ENCODE results near the gene NCR2. TPM values are rescaled to one million over a fixed set of nuclear protein-coding genes. Genes with fewer than 3 reads are reported as not detected.
A peak's percentile ranks its signal among the peaks of the same experiment; 100 is the strongest.

Gene NCR2
- total RNA-seq, 1 donor from 2014 or later: not detected

DNA sequence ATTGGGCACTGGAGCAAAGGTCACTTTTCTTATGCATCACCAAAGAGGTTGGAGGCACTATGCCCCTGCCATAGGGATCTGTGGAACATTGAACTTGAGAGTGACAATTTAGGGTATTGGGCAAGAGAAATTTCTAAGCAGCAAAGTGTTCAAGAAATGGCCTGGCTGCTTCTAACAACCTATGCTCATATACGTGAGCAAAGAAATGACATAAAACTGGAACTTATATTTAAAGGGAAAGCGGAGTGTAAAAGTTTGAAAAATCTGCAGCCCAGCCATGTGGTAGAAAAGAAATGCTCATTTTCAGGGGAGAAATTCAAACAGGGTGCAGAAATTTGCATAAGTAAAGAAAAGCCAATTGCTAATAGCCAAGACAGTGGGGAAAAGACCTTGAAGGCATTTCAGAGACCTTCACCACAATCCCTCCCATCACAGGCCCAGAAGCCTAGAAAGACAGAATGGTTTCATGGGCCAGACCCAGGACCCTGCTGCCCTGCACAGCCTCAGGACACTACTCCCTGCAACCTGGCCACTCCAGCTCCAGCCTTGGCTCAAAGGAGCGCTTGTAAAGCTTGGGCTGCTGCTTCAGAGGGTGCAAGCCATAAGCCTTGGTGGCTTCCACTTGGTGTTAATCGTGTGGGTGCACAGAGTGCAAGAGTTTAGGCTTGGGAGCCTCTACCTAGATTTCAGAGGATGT lies 24.4 kb downstream of the NCR2 start:
- DNase-seq (ENCODE audit: low read depth in 2 of 2): no peak

DNA sequence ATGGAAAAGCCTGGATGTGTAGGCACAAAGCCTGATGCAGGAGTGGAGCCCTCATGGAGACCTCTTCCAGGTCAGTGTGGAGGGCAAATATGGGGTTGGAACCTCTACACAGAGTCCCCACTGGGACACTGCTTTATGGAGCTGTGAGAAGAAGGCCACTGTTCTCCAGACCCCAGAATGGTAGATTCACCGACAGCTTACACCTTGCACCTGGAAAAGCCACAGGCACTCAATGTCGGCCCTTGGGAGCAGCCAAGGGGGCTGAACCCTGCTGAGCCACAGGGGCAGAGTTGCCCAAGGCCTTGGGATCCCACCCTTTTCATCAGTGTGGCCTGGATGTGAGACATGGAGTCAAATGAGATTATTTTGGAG lies 24.9 kb downstream of the NCR2 start:
- DNase-seq (ENCODE audit: low read depth in 2 of 2): no peak

DNA sequence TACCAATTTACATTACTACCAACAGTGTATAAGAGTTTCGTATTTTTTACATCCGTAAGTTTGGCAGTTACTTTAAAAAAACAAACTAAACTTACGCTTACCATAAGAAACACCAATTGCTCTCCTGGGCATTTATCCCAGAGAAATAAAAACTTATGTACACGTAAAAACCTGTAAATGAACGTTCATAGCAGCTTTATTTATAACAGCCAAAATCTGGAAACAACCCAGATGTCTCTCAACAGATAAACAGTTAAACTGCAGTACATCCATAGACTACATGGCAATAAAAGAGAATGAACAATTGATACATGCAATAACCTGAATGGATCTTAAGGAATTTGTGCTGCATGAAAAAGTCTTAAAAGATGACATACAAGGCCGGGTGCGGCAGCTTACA lies 30.7 kb downstream of the NCR2 start:
- no peak for DNase-seq (ENCODE audit: low read depth in 2 of 2)

- DNase-seq (ENCODE audit: low read depth in 2 of 2): no peak
These were observed 31.7 kb downstream of the NCR2 start for GRCh38 chr6:41367061-41367460.

DNA sequence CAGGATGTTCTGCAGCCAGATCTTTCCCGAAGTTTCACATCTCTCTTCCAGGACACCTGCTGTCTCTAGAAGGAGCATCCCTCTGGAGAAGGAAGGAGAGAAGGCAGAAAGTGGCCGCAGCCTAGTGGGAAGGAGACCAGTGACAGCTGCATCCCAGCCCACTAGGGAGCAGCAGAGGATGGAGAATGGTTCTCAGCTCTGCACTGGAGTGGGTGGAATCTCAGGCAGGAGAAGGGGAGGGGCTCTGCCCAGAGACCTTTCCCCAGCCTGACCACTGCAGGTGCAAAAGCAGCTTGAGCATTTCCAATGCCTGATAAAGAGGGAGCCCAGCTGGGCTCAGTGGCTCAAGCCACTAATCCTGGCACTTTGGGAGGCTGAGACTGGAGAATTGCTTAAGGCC lies 32.3 kb downstream of the NCR2 start:
- DNase-seq (ENCODE audit: low read depth in 2 of 2): peak; percentile 30 to 60

- no peak for DNase-seq (ENCODE audit: low read depth in 2 of 2)
These were observed 35.2 kb downstream of the NCR2 start for GRCh38 chr6:41370488-41371111.

DNA sequence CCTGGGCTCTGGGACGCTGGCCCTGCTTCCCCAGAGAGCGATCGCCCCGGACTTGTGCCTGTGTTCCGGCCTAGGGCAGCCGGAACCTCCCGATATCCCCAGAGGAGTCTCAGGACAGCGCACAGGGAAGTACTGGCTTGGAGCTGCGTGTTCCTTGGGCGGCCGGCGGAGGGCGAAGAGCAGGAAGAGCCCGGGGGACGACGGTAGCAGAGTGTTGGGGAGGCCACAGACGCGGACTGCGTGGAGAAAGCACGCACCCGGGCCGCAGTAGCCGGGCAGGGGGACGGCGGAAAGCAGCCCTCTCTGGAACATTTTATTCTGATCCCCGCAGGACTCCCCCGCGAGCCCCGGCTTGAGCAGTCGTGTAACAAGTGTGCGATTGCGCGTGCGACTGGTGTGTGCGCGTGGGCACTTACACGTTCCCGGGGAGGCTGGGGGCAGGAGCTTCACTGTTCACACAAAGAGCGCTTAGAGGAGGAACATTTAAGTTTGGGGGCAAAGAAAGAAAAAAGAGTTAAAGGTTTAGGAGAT lies 36.1 kb downstream of the NCR2 start:
- peak in 1 of 2 donors; percentile 38 for DNase-seq (ENCODE audit: low read depth in 2 of 2)

DNA sequence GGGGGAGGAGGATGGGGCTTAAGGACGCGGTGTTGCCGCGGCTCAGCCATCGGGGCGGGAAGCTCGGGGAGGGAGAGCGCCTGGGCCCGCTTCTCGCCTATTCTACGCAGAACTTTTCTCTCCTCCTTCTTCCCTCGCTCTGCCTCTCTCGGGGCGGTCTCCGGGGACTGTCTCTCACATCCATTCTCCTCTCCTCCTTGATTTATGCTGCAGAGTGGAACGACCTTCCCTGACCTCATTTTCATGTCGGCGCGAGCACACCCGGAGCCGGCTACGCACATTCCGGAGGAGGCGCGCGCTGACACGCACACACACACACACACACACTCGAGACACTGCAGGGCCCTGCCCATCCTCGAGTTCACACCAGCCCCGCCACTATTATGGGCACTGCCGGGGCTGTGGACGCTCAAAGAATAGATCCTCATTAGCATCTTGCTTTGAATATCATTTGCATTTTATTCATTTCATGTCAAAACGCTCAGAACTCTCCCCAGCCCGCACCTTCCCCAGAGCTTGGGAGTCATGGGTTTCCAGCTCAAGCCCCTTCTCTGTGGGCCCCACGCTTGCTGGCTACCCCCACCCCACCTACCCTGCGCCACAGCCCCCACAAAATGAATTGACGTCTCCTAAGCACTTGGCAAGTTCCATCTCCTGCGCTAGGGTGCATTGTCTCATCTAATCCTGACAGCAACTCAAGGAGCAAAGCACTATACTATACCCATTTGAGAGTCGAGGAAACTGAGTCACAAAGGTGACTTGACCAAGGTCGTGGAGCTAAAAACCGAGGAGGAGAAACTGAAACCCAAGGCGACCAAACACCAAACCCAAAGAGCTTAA lies 36.8 kb downstream of the NCR2 start:
- DNase-seq (ENCODE audit: low read depth in 2 of 2): peak in 1 of 2 donors; percentile 12

DNA sequence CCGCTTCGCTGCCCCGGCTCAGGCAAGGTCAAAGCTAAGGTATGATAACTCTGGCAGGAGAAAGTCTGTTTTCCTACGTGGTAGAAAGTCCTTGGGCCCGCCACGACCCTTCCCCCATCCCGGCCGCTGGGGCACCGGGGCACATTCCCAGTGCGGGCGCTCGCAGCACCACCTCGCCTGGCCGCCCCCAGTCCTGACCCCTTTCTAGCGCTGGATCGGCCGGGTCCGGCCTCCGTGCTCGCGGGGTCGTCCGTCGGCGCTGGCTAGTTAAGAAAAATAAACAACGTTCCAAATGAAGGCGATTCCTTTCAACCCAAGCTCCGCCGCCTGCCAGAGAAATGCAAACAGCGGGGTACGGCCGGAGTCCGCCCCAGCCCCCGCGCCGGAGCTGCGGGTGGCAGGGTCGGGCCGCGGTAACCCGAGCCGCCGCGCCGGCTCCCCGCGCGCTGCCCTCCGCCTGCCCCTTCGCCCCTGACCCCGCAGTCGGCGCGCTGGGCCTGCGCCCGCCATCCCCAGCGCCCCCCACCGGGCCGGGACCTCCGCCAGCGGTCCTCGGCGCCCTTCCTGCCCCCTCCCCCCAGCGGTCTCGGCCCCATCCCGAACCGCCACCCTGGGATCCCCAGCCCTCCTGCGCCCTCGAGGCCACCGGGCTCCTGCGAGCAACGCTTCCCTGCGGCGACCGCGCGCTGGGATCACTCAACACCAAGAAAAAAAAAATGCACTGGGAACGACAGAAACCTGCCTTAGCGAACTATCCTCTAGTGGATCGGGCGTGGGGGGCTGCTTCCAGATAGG lies 37.6 kb downstream of the NCR2 start:
- no peak for DNase-seq (ENCODE audit: low read depth in 2 of 2)

GRCh38 chr6:41373627-41373918 lies 38.2 kb downstream of the NCR2 start:
- no peak for DNase-seq (ENCODE audit: low read depth in 2 of 2)

DNA sequence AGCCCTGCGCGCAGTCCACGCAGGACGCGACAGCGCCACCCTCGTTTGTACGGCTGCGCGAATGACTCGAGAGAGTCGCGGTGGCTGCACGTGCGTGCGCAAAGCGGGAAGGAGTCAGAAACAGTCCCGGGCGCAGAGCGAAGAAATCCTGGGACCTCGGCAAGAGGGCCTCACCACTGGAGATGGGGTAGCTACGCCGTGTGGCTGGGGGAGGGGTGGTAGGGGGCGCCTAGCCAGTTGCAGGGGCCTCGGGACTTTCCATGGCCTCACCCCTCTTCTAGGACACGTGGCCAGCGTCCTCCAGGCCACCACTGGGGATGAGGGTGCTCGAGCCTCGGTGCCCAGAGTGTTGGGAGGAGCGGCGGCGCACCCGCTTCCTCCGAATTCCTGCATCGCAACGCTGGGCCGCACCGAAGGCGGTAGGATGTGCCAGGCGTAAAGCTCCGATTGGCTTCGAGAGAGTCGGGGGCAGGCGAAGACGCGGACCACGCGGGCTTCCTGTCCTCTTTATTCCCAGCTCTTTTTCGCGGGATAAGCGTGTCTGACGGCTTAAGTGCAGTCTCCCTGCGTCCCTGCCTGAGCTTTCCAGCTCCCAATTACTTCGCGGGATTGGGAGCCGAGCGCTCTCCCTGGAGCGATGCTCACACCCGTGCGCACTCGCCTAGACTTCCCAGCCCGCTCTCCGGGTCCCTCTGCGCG lies 38.7 kb downstream of the NCR2 start:
- no peak for DNase-seq (ENCODE audit: low read depth in 2 of 2)

DNA sequence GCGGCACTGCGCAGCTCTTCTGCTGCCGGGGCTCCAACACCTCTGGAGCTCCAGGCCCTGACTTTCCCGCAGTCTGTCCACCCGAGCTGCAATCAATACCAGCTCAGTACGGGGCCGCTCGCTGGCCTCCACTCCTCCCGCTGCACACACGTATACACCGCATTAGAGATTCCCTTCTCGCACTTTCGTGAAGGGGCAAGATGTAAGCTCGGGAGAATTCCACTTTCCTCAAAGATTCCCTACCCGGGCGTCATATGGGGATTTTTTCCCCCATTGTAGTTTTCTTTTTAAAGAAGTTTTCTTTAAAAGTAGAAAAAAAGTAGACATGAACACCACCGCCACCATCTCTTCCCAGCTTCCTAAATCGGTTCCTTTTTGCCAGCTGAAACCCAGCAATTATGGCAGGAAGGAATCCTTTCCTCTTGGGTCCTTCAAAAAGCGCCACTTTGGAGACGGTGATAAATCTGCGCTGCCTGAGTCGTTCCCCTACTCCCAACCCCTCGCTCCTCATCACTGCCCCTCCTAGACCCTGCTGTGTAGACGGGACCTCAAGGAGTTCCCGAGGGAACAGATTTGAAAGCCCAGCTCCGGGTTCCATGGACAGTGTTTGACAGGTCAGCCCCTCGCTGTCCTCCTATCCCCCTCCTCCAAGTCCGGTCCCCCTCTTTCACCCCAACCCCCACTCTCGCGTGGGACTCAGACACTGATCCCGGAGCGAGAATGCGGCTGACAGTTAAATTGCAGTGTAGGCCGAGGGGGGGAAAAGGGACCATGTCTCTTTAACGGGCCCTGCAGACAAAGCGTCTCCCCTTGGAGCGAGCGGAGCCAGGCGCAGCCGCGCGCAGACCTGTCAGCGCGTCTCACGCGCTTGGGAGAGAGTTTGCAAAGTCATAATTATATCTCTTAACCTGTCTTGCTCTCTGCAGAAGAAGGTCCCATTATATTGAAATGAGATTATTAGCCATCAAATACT lies 39.5 kb downstream of the NCR2 start:
- no peak for DNase-seq (ENCODE audit: low read depth in 2 of 2)

DNA sequence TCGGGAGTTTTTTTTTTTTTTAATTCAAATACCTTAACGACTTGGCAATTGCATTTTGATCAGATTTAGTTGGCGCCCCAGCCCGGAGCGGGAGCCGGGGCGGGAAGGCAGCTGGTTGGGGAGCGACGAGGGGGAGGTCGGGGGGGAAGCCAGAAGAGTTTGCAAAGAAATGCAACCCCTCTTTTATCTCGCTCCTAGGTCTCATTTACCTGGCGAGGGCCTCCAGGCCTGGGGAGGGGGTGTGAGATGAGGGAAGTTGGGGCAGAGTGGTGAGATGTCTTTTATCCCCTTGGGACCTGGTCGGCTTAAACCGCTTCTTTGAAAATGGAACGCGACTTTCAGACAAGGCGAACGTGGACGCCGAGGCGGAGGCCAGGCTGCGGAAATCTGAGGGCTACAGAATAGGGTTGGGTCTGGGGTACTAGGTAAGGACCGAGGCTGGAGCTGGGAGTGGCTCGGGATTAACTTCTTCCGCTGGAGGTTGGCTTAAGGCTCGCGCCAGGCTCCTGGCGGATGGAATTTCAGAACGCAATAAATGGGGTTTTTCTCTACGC lies 40.3 kb downstream of the NCR2 start:
- DNase-seq (ENCODE audit: low read depth in 2 of 2): no peak

- no peak for DNase-seq (ENCODE audit: low read depth in 2 of 2)
These were observed 40.8 kb downstream of the NCR2 start for GRCh38 chr6:41376176-41376575.

GRCh38 chr6:41377071-41377470 lies 41.7 kb downstream of the NCR2 start:
- no peak for DNase-seq (ENCODE audit: low read depth in 2 of 2)

- DNase-seq (ENCODE audit: low read depth in 2 of 2): no peak
These were observed 43.9 kb downstream of the NCR2 start for GRCh38 chr6:41379306-41379705.

DNA sequence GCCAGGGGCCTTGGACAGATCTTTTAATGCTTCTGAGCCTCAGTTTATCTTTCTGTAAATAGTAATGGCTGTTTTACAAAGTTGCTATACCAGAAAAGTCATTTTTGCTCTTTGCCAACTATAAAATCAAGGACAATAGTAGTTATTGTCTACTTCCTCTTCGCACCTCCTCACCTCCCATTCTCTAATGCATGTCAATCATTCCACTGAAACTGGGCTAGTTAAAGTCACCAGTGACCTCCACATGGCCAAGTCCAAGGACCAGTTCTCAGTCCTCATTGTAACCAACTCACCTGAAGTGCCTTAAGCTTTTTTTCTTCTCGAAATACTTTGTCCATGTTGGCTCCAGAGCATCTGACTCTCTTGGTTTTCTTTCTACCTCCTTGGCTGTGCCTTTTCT lies 51.2 kb downstream of the NCR2 start:
- DNase-seq (ENCODE audit: low read depth in 2 of 2): no peak

DNA sequence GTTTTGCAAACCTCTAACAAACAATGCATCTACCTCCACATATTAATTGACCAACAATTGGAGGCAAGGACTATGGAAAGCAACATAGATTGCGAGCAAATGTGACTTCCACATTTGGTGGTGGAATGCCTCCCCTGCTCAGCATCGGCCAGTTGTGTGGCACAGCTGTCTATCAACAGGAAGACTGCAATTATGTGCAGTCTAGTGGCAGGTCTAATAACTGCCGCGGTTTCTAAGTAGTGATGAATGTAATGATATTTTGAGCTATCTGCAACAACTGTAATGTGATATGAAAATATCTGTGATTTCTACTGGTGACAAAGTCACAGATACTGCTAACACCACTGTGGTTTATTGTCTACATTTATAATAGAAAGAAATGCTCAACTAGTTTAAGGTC lies 56.8 kb downstream of the NCR2 start:
- no peak for DNase-seq (ENCODE audit: low read depth in 2 of 2)

DNA sequence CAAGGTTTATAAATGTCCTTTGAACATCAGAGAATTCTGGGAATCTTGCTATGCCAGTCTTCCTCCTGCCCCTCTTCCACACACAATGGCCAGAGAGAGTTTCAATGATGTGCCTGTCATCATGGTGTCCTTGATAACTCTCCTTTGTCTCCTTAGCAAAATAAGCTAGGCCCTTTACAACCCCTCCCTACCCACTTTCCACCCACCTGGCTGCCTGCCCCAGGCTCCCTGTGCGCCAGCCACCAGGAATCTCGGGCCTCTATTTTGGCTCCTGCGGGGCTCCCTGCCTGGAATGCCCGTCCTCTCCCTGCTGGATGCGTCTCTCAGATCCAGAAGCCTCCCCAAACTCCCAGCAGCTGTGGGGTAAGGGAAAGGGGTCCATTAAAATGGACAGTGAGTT lies 60.9 kb downstream of the NCR2 start:
- DNase-seq (ENCODE audit: low read depth in 2 of 2): no peak

GRCh38 chr6:41399424-41399823 lies 64.0 kb downstream of the NCR2 start:
- no peak for DNase-seq (ENCODE audit: low read depth in 2 of 2)
